ENCODE results near the gene PRMT3. TPM values are rescaled to one million over a fixed set of nuclear protein-coding genes. Genes with fewer than 3 reads are reported as not detected.

The PRMT3 gene
- total RNA-seq, 1 experiment from 2014 or later: 31.4 TPM

DNA sequence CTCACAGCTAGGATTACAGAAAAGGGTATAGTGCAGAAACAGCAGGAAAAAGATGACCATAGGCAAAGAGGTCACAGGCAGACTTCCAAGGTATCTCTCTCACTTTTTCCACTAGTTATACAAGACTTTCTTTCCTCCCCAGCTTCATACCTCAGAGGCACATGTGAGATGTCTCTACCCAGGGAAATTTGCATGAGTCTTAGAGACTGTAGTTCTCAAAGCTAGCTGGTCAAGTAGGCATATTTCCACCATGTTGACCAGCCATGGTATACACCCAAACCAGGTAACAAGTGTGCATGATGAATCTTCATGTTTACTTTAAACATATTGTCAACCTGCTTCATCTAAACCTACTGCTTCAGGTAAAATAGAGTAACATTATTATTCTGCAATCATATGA, 27.9 kb downstream of the PRMT3 start:
- Mint-ChIP-seq H3K27me3 (ENCODE audit: low read depth) (no peaks in the 10 kb centered on the region), H3K36me3 (peaks cover 11% of the 10 kb centered on the region), H3K27ac (no peak overlapping the region), H3K4me1 (no peaks in the 10 kb centered on the region), H3K4me3 (no peak overlapping the region), H3K9me3 (no peaks in the 10 kb centered on the region)
- TF ChIP-seq GTF2I (CRISPR knock-in tag; conservative IDR thresholded peaks at IDR 0.05) (no peak), TCF7 (CRISPR knock-in tag; IDR thresholded peaks at IDR 0.05; ENCODE audit: low read depth) (no peak), PRDM15 (CRISPR knock-in tag; IDR thresholded peaks at IDR 0.05) (no peak), HMGXB4 (CRISPR knock-in tag; IDR thresholded peaks at IDR 0.05) (no peak), PRRX2 (CRISPR knock-in tag; IDR thresholded peaks at IDR 0.05) (no peak), CREB1 (CRISPR knock-in tag; IDR thresholded peaks at IDR 0.05) (no peak), ZBTB21 (CRISPR knock-in tag; IDR thresholded peaks at IDR 0.05; ENCODE audit: borderline replicate concordance) (no peak), ATF1 (CRISPR knock-in tag; IDR thresholded peaks at IDR 0.05) (no peak), ARID4B (CRISPR knock-in tag; IDR thresholded peaks at IDR 0.05; ENCODE audit: borderline replicate concordance) (no peak), NR1H2 (CRISPR knock-in tag; IDR thresholded peaks at IDR 0.05) (no peak), ZNF512 (CRISPR knock-in tag; IDR thresholded peaks at IDR 0.05; ENCODE audit: borderline replicate concordance) (no peak), SMAD3 (CRISPR knock-in tag; IDR thresholded peaks at IDR 0.05; ENCODE audit: borderline replicate concordance) (no peak), ZNF138 (CRISPR knock-in tag; conservative IDR thresholded peaks at IDR 0.05) (no peak), ATF2 (CRISPR knock-in tag; IDR thresholded peaks at IDR 0.05; ENCODE audit: borderline replicate concordance, low read depth) (no peak), EMX1 (CRISPR knock-in tag; IDR thresholded peaks at IDR 0.05) (no peak)
- TF ChIP-seq, protein P1, sequence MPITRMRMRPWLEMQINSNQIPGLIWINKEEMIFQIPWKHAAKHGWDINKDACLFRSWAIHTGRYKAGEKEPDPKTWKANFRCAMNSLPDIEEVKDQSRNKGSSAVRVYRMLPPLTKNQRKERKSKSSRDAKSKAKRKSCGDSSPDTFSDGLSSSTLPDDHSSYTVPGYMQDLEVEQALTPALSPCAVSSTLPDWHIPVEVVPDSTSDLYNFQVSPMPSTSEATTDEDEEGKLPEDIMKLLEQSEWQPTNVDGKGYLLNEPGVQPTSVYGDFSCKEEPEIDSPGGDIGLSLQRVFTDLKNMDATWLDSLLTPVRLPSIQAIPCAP (CRISPR knock-in tag; IDR thresholded peaks at IDR 0.05): no peak
- TF ChIP-seq, protein P2, sequence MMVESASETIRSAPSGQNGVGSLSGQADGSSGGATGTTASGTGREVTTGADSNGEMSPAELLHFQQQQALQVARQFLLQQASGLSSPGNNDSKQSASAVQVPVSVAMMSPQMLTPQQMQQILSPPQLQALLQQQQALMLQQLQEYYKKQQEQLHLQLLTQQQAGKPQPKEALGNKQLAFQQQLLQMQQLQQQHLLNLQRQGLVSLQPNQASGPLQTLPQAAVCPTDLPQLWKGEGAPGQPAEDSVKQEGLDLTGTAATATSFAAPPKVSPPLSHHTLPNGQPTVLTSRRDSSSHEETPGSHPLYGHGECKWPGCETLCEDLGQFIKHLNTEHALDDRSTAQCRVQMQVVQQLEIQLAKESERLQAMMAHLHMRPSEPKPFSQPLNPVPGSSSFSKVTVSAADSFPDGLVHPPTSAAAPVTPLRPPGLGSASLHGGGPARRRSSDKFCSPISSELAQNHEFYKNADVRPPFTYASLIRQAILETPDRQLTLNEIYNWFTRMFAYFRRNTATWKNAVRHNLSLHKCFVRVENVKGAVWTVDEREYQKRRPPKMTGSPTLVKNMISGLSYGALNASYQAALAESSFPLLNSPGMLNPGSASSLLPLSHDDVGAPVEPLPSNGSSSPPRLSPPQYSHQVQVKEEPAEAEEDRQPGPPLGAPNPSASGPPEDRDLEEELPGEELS (CRISPR knock-in tag; IDR thresholded peaks at IDR 0.05): no peak
- TF ChIP-seq, protein P3, sequence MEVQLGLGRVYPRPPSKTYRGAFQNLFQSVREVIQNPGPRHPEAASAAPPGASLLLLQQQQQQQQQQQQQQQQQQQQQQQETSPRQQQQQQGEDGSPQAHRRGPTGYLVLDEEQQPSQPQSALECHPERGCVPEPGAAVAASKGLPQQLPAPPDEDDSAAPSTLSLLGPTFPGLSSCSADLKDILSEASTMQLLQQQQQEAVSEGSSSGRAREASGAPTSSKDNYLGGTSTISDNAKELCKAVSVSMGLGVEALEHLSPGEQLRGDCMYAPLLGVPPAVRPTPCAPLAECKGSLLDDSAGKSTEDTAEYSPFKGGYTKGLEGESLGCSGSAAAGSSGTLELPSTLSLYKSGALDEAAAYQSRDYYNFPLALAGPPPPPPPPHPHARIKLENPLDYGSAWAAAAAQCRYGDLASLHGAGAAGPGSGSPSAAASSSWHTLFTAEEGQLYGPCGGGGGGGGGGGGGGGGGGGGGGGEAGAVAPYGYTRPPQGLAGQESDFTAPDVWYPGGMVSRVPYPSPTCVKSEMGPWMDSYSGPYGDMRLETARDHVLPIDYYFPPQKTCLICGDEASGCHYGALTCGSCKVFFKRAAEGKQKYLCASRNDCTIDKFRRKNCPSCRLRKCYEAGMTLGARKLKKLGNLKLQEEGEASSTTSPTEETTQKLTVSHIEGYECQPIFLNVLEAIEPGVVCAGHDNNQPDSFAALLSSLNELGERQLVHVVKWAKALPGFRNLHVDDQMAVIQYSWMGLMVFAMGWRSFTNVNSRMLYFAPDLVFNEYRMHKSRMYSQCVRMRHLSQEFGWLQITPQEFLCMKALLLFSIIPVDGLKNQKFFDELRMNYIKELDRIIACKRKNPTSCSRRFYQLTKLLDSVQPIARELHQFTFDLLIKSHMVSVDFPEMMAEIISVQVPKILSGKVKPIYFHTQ (CRISPR knock-in tag; IDR thresholded peaks at IDR 0.05): no peak
- ChIA-PET CTCF (no interaction called here), POLR2A (no interaction called here)
- ATAC-seq (no peak), DNase-seq (ENCODE audit: low spot score) (no peak)

Data from WTC11 (cell line).